Measurements from ENCODE around the gene GAS2. TPM values are rescaled to one million over a fixed set of nuclear protein-coding genes. Genes with fewer than 3 reads are reported as not detected.

Gene GAS2
- polyA plus RNA-seq, 1 experiment: 0.52 TPM

DNA sequence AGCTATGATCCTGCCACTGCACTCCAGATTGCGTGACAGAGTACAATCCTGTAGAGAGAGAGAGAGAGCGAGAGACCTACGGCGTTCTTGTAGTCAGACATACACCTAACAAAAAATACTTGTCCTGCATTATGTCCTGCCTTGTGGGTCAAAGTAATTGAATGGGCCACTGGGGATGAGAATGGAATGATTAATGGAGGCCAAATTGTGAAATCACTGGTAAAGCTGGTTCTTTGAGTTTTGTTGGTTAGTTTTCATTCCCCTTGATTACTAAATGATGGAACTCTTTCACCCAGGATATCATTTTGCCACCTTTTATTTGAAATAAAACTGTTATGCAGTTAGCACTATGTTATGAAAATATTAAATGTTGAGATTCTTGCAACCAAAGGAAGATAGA, 18.7 kb downstream of the GAS2 start:
- Histone ChIP-seq H3K4me3 (ENCODE audit: low read depth, low read length) (no peak overlapping the region), H3K36me3 (ENCODE audit: control insufficient read depth, insufficient read depth, low read length) (no peaks in the 10 kb centered on the region), H3K27me3 (ENCODE audit: control insufficient read depth, insufficient read depth, low read length) (no peaks in the 10 kb centered on the region)
- POLR2A ChIA-PET: no interaction called here
- TF ChIP-seq, protein P1, sequence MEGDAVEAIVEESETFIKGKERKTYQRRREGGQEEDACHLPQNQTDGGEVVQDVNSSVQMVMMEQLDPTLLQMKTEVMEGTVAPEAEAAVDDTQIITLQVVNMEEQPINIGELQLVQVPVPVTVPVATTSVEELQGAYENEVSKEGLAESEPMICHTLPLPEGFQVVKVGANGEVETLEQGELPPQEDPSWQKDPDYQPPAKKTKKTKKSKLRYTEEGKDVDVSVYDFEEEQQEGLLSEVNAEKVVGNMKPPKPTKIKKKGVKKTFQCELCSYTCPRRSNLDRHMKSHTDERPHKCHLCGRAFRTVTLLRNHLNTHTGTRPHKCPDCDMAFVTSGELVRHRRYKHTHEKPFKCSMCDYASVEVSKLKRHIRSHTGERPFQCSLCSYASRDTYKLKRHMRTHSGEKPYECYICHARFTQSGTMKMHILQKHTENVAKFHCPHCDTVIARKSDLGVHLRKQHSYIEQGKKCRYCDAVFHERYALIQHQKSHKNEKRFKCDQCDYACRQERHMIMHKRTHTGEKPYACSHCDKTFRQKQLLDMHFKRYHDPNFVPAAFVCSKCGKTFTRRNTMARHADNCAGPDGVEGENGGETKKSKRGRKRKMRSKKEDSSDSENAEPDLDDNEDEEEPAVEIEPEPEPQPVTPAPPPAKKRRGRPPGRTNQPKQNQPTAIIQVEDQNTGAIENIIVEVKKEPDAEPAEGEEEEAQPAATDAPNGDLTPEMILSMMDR (IDR thresholded peaks at IDR 0.05; ENCODE audit: insufficient read depth, low read depth, low read length): no peak
- DNase-seq (ENCODE audit: low read depth): no peak
- CTCF ChIA-PET: no interaction called here

DNA sequence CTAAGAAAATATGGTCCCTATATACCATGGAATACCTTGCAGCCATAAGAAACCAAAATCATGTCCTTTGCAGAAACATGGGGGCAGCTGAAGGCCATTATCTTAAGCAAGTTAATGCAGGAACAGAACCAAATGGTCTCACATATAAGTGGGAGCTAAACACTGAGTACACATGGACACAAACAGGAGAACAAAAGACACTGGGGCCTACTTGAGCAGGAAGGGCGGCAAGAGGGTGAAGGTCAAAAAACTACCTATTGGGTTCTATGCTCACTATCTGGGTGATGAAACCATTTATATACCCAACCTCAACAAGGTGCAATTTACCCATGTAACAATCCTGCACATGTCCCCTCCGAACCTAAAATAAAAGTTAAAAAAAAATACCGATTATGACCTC, 22.5 kb downstream of the GAS2 start:
- POLR2A ChIA-PET: no interaction called here
- H3K36me3 ChIP-seq (ENCODE audit: control insufficient read depth, insufficient read depth, low read length): no peaks in the 10 kb centered on the region
- TF ChIP-seq, protein P1 (IDR thresholded peaks at IDR 0.05; ENCODE audit: insufficient read depth, low read depth, low read length): no peak
- H3K27me3 ChIP-seq (ENCODE audit: control insufficient read depth, insufficient read depth, low read length): no peaks in the 10 kb centered on the region
- CTCF ChIA-PET: no interaction called here
- no peak overlapping the region for H3K4me3 ChIP-seq (ENCODE audit: low read depth, low read length)
- DNase-seq (ENCODE audit: low read depth): no peak

DNA sequence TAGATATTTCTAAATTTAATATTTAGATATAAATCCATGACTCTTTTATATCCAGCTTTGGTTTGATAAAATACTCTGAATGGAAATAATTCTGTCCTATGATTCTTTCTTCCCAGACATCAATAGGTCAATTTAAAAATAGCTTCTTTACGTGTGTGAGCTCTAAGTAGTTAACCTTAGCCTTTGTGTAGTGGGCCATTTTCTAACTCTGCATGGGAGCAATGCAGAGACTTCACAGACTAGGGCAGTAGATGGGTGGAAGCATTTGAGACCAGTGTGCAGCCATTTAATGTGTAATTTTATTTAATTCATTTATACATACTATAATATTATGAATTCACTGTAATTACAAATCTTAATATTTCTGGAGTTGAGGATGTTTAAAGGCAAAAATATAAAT, 23.8 kb downstream of the GAS2 start:
- ChIA-PET POLR2A (no interaction called here), CTCF (no interaction called here)
- no peaks in the 10 kb centered on the region for H3K27me3 ChIP-seq (ENCODE audit: control insufficient read depth, insufficient read depth, low read length)
- TF ChIP-seq, protein P1 (IDR thresholded peaks at IDR 0.05; ENCODE audit: insufficient read depth, low read depth, low read length): no peak
- no peak for DNase-seq (ENCODE audit: low read depth)
- no peaks in the 10 kb centered on the region for H3K36me3 ChIP-seq (ENCODE audit: control insufficient read depth, insufficient read depth, low read length)
- no peak overlapping the region for H3K4me3 ChIP-seq (ENCODE audit: low read depth, low read length)

DNA sequence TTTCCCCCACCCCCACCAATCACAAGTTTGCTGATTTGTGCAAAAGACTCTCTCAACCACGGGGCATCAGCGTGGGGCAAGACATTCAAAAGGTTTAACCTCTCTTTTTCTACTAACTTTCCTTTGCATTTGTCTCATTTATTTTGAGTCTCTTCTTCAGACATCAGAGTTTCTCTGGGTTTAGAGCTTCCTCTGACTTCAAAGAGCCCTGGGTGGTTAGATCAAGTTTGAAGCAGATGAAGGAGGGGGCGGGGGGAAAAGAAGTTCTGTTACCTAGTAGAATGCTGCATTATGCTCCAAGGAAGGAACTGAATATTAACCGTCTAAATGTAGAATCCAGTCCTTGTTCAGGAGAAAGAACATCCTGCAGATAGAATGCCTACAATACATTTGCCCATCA, 24.5 kb downstream of the GAS2 start:
- ChIA-PET CTCF (no interaction called here), POLR2A (no interaction called here)
- Histone ChIP-seq H3K27me3 (ENCODE audit: control insufficient read depth, insufficient read depth, low read length) (no peaks in the 10 kb centered on the region), H3K4me3 (ENCODE audit: low read depth, low read length) (no peak overlapping the region), H3K36me3 (ENCODE audit: control insufficient read depth, insufficient read depth, low read length) (no peaks in the 10 kb centered on the region)
- TF ChIP-seq, protein P1 (IDR thresholded peaks at IDR 0.05; ENCODE audit: insufficient read depth, low read depth, low read length): no peak
- no peak for DNase-seq (ENCODE audit: low read depth)

DNA sequence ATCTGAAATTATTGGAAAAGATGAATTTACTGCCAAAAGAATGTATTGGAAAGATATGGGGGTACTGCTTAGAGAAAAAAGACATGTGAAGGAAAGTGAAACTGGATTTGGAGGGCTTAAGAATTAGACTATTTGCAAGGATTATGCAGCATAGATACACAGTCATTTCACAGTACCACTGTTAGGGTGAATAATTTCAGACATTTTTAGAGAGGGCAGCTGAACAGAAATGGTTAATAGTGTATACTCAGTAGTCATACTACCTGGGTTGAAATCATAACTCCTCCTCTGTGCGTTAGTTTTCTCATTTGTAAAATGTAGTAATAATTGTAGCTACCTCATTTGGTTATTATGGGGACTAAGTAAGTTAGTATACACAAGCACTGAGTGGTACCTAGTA, 33.0 kb downstream of the GAS2 start:
- ChIA-PET POLR2A (interaction anchor here (0.6 kb wide), 1 partner anchor 52 kb away, joined by 3 read pairs; no protein-coding TSS in a partner anchor), CTCF (no interaction called here)
- H3K27me3 ChIP-seq (ENCODE audit: control insufficient read depth, insufficient read depth, low read length): no peaks in the 10 kb centered on the region
- TF ChIP-seq, protein P1 (IDR thresholded peaks at IDR 0.05; ENCODE audit: insufficient read depth, low read depth, low read length): no peak
- no peak for DNase-seq (ENCODE audit: low read depth)
- no peaks in the 10 kb centered on the region for H3K36me3 ChIP-seq (ENCODE audit: control insufficient read depth, insufficient read depth, low read length)
- H3K4me3 ChIP-seq (ENCODE audit: low read depth, low read length): no peak overlapping the region
